Naive thymus-derived CD4-positive, alpha-beta T cell (primary cell): Measurements from ENCODE around the gene DGKH. TPM values are rescaled to one million over a fixed set of nuclear protein-coding genes. Genes with fewer than 3 reads are reported as not detected.

Experiments
- ATAC-seq: fragments of 150-1000 bp; cut with Tn5 transposase; 2 replicates; pipeline ENCODE4 v1.10.0; 2021; ENCODE audit warnings: mild to moderate bottlenecking, moderate library complexity
- CTCF ChIA-PET: fragments of 350-600 bp; sonication (Branson Sonifier 250); formaldehyde crosslinking; loops from one replicate; lab custom pipeline; 2021; ENCODE audit warnings: antibody characterized with exemption; lab: Charles Lee
- POLR2A ChIA-PET: fragments of 350-600 bp; sonication (Branson Sonifier 250); formaldehyde crosslinking; loops from one replicate; lab custom pipeline; 2021; ENCODE audit warnings: antibody characterized with exemption, inconsistent platforms; lab: Charles Lee
- DNase-seq, 9 donors: peaks; one replicate each; pipeline versions ENCODE4 v3.0.0 to v3.0.0-alpha.2; 2020 to 2022; ENCODE audit warnings: mixed read lengths in 1 of 9
- H3K27ac ChIP-seq: one replicate; pipeline ENCODE4 v1.7.0; 2013; ENCODE audit warnings: mild to moderate bottlenecking, low read depth, low read length, moderate library complexity
- H3K27me3 ChIP-seq, 2 donors: one replicate each; pipeline ENCODE4 v1.7.0; 2013; ENCODE audit warnings: low read length in 2 of 2, mild to moderate bottlenecking in 2 of 2, moderate library complexity in 2 of 2; ENCODE audit not compliant: control insufficient read depth in 2 of 2, insufficient read depth in 2 of 2
- H3K36me3 ChIP-seq, 3 experiments: 1 replicate in 2 of 3; 2 replicates in 1 of 3; pipeline ENCODE4 v1.7.0; 2013; ENCODE audit warnings: low read length in 3 of 3, mild to moderate bottlenecking in 3 of 3, moderate library complexity in 1 of 3; ENCODE audit not compliant: insufficient read depth in 3 of 3, control insufficient read depth in 2 of 3
- H3K4me1 ChIP-seq, 2 donors: one replicate each; pipeline ENCODE4 v1.7.0; 2013; ENCODE audit warnings: low read length in 2 of 2, mild to moderate bottlenecking in 2 of 2, moderate library complexity in 1 of 2; ENCODE audit not compliant: control insufficient read depth in 2 of 2, insufficient read depth in 2 of 2
- H3K4me3 ChIP-seq: 2 replicates; pipeline ENCODE4 v1.7.0; 2013; ENCODE audit warnings: mild to moderate bottlenecking, low read length
- H3K9me3 ChIP-seq, 3 experiments: 1 replicate in 2 of 3; 2 replicates in 1 of 3; pipeline ENCODE4 v1.7.0; 2013; ENCODE audit warnings: low read length in 3 of 3; ENCODE audit not compliant: control insufficient read depth in 2 of 3
- H3K27ac Mint-ChIP-seq, 9 donors: one replicate each; pipeline ENCODE4 v1.8.0; 2020 to 2022; ENCODE audit warnings: mixed read lengths in 9 of 9, mild to moderate bottlenecking in 8 of 9, moderate library complexity in 5 of 9, inconsistent platforms in 2 of 9
- H3K27me3 Mint-ChIP-seq, 5 donors: one replicate each; pipeline ENCODE4 v1.8.0; 2021 to 2022; ENCODE audit warnings: mixed read lengths in 5 of 5, mild to moderate bottlenecking in 1 of 5
- H3K36me3 Mint-ChIP-seq, 5 donors: one replicate each; pipeline ENCODE4 v1.8.0; 2020 to 2022; ENCODE audit warnings: mixed read lengths in 5 of 5, mild to moderate bottlenecking in 3 of 5, inconsistent platforms in 1 of 5
- H3K4me1 Mint-ChIP-seq, 7 donors: one replicate each; pipeline ENCODE4 v1.8.0; 2020 to 2022; ENCODE audit warnings: mixed read lengths in 7 of 7, mild to moderate bottlenecking in 3 of 7, inconsistent platforms in 1 of 7
- H3K4me3 Mint-ChIP-seq, 10 donors: one replicate each; pipeline ENCODE4 v1.8.0; 2020 to 2022; ENCODE audit warnings: mild to moderate bottlenecking in 10 of 10, mixed read lengths in 10 of 10, moderate library complexity in 6 of 10, inconsistent platforms in 2 of 10
- H3K9me3 Mint-ChIP-seq, 11 donors: one replicate each; pipeline ENCODE4 v1.8.0; 2020 to 2022; ENCODE audit warnings: mixed read lengths in 11 of 11, mild to moderate bottlenecking in 4 of 11, inconsistent platforms in 1 of 11, moderate library complexity in 1 of 11
- intact Hi-C, 2 donors: fragments of 100-400 bp; cut with micrococcal nuclease; formaldehyde crosslinking; loops; one replicate each; pipeline ENCODE4 v1.15.1; 2023
- polyA plus RNA-seq, 2 donors: library from polyadenylated mRNA; unstranded; fragments of 300-500 nt; fragmentation: Illumina TruSeq; gene quantifications; one replicate each; pipeline ENCODE4 v1.2.3, GENCODE V29; 2021
- total RNA-seq, 6 experiments: library from RNA in 5 of 6; stranded (reverse) in 5 of 6; gene quantifications; 1 replicate in 5 of 6; 2 replicates in 1 of 6; pipeline ENCODE4 v1.2.3 and lab custom pipeline; 2021 to 2026

The DGKH gene
- total and polyA plus RNA-seq, 7 experiments from 2014 or later: 0.85 to 16.4 (median 6.8) TPM

DNA sequence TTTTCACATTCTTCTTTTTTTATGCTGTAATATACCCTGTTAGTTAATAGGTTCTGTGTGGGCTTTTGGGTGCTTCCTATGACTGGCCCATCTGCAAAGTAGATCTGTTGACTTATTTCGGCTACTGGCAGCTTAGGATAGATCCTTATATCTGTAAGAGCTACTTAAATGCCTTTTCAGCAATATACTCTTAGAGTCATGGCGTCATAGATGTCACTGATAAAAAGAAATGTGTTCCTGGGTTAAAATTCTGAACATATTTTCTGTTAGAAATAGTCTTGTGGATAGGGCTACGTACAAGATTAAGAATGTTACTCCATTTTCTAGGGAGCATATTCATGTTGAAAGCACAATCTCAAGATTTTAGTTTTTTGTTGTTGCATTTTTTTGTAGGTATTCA lies 228.2 kb downstream of the DGKH start:
- Histone ChIP-seq H3K9me3 (no peaks in the 10 kb centered on the region), H3K27ac (peak overlapping the region; percentile 22), H3K4me3 (no peak overlapping the region), H3K27me3 (no peaks in the 10 kb centered on the region), H3K4me1 (peaks cover 21 to 41% of the 10 kb centered on the region in 2 donors), H3K36me3 (peaks cover 0 to 4% (median 0%) of the 10 kb centered on the region in 3 experiments)
- Mint-ChIP-seq H3K27ac (peak overlapping the region in 6 of 9 donors; percentile 2 to 58 (median 20)), H3K36me3 (peaks cover 0 to 16% (median 0%) of the 10 kb centered on the region in 5 donors), H3K27me3 (no peaks in the 10 kb centered on the region), H3K4me1 (peaks cover 0 to 49% (median 42%) of the 10 kb centered on the region in 7 donors), H3K4me3 (peak overlapping the region in 6 of 10 donors; percentile 19 to 58 (median 26)), H3K9me3 (peaks cover 0 to 2% (median 0%) of the 10 kb centered on the region in 11 donors)
- ATAC-seq (no peak), DNase-seq (no peak)
- intact Hi-C loops: loop anchor here (5.0 to 10.0 kb wide), 4 partner anchors 116 to 1868 kb away; partner anchors contain the start of genes CCDC122 (in 1 of the 2) and LACC1 (in 1 of the 2)
- ChIA-PET POLR2A (no interaction called here), CTCF (interaction anchor here (0.6 kb wide), 1 partner anchor 35 kb away, joined by 5 read pairs; no protein-coding TSS in a partner anchor)

DNA sequence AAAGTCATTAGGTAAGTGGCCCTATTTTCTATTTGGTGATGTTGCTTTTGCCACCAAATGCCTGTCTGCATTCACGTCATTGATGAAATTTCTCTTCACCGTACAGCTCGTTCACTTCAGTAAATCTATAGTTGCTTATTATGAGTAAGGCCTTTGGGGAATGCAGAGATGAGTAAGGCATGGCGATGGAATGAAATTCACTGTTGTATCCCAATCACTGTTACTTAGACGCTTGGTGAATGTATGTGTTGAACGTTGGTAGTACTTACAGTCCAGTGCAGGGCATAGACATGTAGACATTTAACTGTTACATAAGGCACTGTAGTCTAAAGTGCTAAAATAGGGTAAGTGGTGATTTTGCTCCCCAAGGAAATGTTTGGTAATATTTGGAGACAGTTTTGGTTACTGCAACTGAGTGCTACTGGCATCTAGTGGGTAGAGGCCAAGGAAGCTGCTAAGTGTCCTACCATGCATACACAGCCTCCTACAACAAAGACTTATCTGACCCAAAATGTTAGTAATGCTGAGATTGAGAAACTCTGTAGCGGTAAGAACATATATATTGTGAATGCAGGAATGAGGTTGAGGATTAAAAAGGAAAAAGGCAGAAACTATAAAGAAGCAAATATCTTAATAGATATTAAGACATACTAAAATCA lies 229.3 kb downstream of the DGKH start:
- no peak for ATAC-seq
- Mint-ChIP-seq H3K27ac (peak overlapping the region in 7 of 9 donors; percentile 7 to 62 (median 9)), H3K36me3 (peaks cover 0 to 19% (median 0%) of the 10 kb centered on the region in 5 donors), H3K9me3 (peaks cover 0 to under 1% (median 0%) of the 10 kb centered on the region in 11 donors), H3K4me3 (peak overlapping the region in 6 of 10 donors; percentile 1 to 38 (median 26)), H3K4me1 (peaks cover 6 to 54% (median 46%) of the 10 kb centered on the region in 7 donors), H3K27me3 (no peaks in the 10 kb centered on the region)
- intact Hi-C loops: loop anchor here (5.0 to 10.0 kb wide), 4 partner anchors 115 to 1867 kb away; partner anchors contain the start of genes CCDC122 (in 1 of the 2) and LACC1 (in 1 of the 2)
- Histone ChIP-seq H3K4me3 (no peak overlapping the region), H3K27me3 (no peaks in the 10 kb centered on the region), H3K27ac (no peak overlapping the region), H3K36me3 (no peaks in the 10 kb centered on the region), H3K4me1 (peaks cover 21 to 41% of the 10 kb centered on the region in 2 donors), H3K9me3 (no peaks in the 10 kb centered on the region)
- CTCF ChIA-PET: no interaction called here
- DNase-seq: no peak
- POLR2A ChIA-PET: no interaction called here

DNA sequence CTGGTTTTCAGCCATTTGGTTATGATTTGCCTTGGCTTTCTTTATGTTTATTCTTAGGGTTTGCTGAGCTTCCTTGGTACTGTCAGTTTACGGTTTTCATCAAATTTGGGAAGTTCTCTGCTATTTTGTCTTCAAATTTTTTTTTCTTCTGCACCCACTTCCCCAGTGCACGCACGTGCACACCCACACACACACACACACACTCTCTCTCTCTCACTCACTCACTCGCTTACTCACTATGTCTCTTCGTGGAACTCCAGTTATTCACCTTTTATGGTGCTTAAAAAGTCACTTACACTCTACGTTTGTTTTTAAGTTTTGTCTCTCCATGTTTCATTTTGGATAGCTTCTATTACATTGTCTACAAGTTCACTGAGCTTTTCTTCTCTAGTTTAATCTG lies 230.6 kb downstream of the DGKH start:
- H3K9me3 ChIP-seq: no peaks in the 10 kb centered on the region
- POLR2A ChIA-PET: interaction anchor here (0.6 kb wide), 1 partner anchor 116 kb away, joined by 3 read pairs; no protein-coding TSS in a partner anchor
- Mint-ChIP-seq H3K4me1 (peaks cover 19 to 52% (median 45%) of the 10 kb centered on the region in 7 donors), H3K36me3 (peaks cover 0 to 19% (median 0%) of the 10 kb centered on the region in 5 donors), H3K9me3 (no peaks in the 10 kb centered on the region), H3K27ac (no peak overlapping the region), H3K4me3 (no peak overlapping the region), H3K27me3 (no peaks in the 10 kb centered on the region)
- DNase-seq (peak in 5 of 9 donors; percentile 9 to 35 (median 28)), ATAC-seq (peak; percentile 55)
- no peak overlapping the region for H3K4me3 ChIP-seq
- CTCF ChIA-PET: no interaction called here
- H3K36me3 ChIP-seq: peaks cover 0 to 3% (median 0%) of the 10 kb centered on the region in 3 experiments
- H3K27ac ChIP-seq: no peak overlapping the region
- intact Hi-C loops: loop anchor here (5.0 to 10.0 kb wide), 4 partner anchors 113 to 1866 kb away; partner anchors contain the start of genes CCDC122 (in 1 of the 2) and LACC1 (in 1 of the 2)
- H3K27me3 ChIP-seq: no peaks in the 10 kb centered on the region
- peaks cover 17 to 29% of the 10 kb centered on the region in 2 donors for H3K4me1 ChIP-seq

DNA sequence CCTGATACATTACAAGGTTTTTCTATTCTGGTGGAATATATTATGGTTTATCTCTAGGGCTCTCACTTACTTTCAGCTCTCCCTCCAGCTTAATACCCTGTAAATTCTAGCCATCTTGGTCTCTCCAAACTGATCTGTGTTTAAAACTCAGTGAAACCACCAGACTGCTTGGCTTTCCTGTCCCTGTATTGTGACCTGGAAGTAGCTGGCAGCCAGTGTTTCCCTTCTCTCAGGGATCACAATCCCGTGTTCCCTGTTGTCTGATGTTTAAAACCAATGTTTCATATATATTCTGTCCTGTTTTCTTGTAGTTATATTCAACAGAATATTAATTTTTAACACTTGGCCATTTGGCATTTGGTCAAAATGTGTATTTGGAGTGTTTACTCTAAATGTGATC lies 231.5 kb downstream of the DGKH start:
- intact Hi-C loops: loop anchor here (5.0 to 10.0 kb wide), 4 partner anchors 112 to 1865 kb away; partner anchors contain the start of genes CCDC122 (in 1 of the 2) and LACC1 (in 1 of the 2)
- no peaks in the 10 kb centered on the region for H3K27me3 ChIP-seq
- no peak overlapping the region for H3K27ac ChIP-seq
- Mint-ChIP-seq H3K36me3 (peaks cover 0 to 19% (median 0%) of the 10 kb centered on the region in 5 donors), H3K9me3 (no peaks in the 10 kb centered on the region), H3K4me1 (peaks cover 28 to 48% (median 46%) of the 10 kb centered on the region in 7 donors), H3K4me3 (no peak overlapping the region), H3K27ac (no peak overlapping the region), H3K27me3 (no peaks in the 10 kb centered on the region)
- no peaks in the 10 kb centered on the region for H3K9me3 ChIP-seq
- ChIA-PET CTCF (no interaction called here), POLR2A (interaction anchor here (0.8 kb wide), 1 partner anchor 305 kb away, joined by 4 read pairs; no protein-coding TSS in a partner anchor)
- peaks cover 0 to 6% (median 0%) of the 10 kb centered on the region in 3 experiments for H3K36me3 ChIP-seq
- DNase-seq (no peak), ATAC-seq (no peak)
- peaks cover 16 to 29% of the 10 kb centered on the region in 2 donors for H3K4me1 ChIP-seq
- no peak overlapping the region for H3K4me3 ChIP-seq

DNA sequence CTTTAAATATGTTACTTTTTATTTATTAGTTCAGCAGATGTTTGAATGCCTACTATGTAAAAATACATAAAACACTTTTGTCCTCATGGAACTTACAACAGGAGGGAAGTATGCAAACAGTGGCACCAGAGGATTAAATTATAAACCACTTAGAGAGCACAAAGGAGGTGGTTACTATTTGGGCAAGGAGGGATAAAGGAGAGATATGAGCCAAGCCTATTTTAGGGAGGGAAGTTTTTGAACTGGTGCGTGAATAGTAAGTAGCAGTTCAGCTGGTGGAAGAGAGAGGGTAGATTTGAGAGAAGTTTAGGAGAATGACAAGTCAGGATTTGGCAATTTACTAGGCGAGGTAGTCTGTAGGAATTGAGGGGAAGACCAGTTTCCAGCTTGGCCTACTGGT lies 232.1 kb downstream of the DGKH start:
- no peaks in the 10 kb centered on the region for H3K9me3 ChIP-seq
- no peaks in the 10 kb centered on the region for H3K27me3 ChIP-seq
- DNase-seq (no peak), ATAC-seq (no peak)
- H3K27ac Mint-ChIP-seq: no peak overlapping the region
- intact Hi-C loops: no loop called here
- no peak overlapping the region for H3K27ac ChIP-seq
- H3K36me3 ChIP-seq: peaks cover 0 to 8% (median 0%) of the 10 kb centered on the region in 3 experiments
- no peak overlapping the region for H3K4me3 ChIP-seq
- H3K4me1 Mint-ChIP-seq: peaks cover 28 to 48% (median 43%) of the 10 kb centered on the region in 7 donors
- no peaks in the 10 kb centered on the region for H3K9me3 Mint-ChIP-seq
- peaks cover 10 to 23% of the 10 kb centered on the region in 2 donors for H3K4me1 ChIP-seq
- peaks cover 0 to 17% (median 3%) of the 10 kb centered on the region in 5 donors for H3K36me3 Mint-ChIP-seq
- CTCF ChIA-PET: no interaction called here
- H3K4me3 Mint-ChIP-seq: no peak overlapping the region
- POLR2A ChIA-PET: no interaction called here
- no peaks in the 10 kb centered on the region for H3K27me3 Mint-ChIP-seq

DNA sequence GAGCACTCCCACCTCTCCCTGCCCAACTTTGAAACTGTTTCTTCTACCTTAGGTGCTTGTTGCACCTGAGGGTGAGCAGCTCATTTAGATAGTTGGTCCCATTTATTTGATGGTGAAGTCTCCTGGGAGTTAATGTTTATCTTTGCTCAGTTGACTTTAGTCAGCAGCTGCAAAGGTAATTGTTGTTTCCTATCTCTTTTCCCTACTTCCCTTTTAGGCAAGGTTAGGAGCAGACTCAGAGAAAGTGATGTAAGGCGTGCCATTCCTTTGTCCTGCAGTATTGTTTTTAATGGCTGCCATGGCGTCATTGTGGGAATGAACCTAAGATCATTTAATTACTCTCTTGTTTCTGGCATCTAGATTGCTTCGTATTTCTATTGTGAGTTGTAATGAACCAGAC lies 235.1 kb downstream of the DGKH start:
- H3K9me3 ChIP-seq: no peaks in the 10 kb centered on the region
- Mint-ChIP-seq H3K27ac (no peak overlapping the region), H3K4me3 (peak overlapping the region in 3 of 10 donors; percentile 13 to 46 (median 27)), H3K9me3 (no peaks in the 10 kb centered on the region), H3K4me1 (peaks cover 14 to 51% (median 48%) of the 10 kb centered on the region in 7 donors), H3K27me3 (no peaks in the 10 kb centered on the region), H3K36me3 (peaks cover 4 to 25% (median 18%) of the 10 kb centered on the region in 5 donors)
- H3K4me3 ChIP-seq: no peak overlapping the region
- H3K4me1 ChIP-seq: peaks cover 6 to 8% of the 10 kb centered on the region in 2 donors
- no peaks in the 10 kb centered on the region for H3K27me3 ChIP-seq
- intact Hi-C loops: no loop called here
- H3K27ac ChIP-seq: no peak overlapping the region
- H3K36me3 ChIP-seq: peaks cover 6 to 25% (median 15%) of the 10 kb centered on the region in 3 experiments
- no peak for ATAC-seq
- DNase-seq: no peak
- ChIA-PET POLR2A (interaction anchor here (1.7 kb wide), 1 partner anchor 11 kb away, joined by 9 read pairs; the partner anchor contains the start of gene AKAP11), CTCF (no interaction called here)
